ENCODE data around the gene C20orf204. TPM values are rescaled to one million over a fixed set of nuclear protein-coding genes. Genes with fewer than 3 reads are reported as not detected.

Gene C20orf204
- total RNA-seq, 1 experiment from 2014 or later, result 3.4 TPM

DNA sequence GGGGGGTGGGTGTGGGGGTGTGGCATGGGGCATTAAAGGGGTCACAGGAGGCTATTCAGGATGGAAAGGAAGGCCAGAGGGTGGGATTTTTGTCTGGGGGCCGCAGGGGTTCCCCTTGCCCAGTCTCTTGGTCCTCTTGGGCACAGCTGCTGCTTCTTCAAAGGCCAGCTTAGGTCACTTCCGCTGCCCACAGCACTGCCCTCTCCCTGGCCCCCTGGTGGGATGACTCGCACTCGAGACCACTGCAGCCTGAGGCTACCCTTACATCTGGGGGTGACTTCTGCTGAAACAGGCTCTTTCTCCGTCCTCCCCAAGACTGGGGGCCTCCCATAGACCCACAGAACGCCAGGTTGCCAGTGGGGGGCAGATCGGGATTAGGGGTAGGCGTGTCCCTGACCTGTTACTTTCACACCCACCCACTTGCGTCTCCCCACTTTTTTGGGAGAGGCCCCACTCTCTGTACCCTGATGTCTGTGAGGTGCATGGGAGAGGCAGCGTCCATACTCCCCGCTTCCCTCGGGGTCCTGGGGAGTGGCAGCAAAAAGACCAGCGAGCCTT lies 46.9 kb downstream of the C20orf204 start:
- no peaks in the 10 kb centered on the region for H3F3A ChIP-seq (ENCODE audit: low read length, unreplicated experiment)
- H3K4me3 ChIP-seq (ENCODE audit: low read length), result peak overlapping the region; percentile 76
- peaks cover 16% of the 10 kb centered on the region for H3K79me2 ChIP-seq (ENCODE audit: low read length)
- DNase-seq (no peak), ATAC-seq (no peak)
- ChIA-PET POLR2A (ENCODE audit: unreplicated experiment) (no interaction called here), CTCF (interaction anchor here (0.7 to 2.0 kb wide), 5 partner anchors 13 to 49 kb away, joined by 3 to 15 read pairs (median 4); no protein-coding TSS in a partner anchor)
- no peaks in the 10 kb centered on the region for H4K20me1 ChIP-seq (ENCODE audit: low read length)
- intact Hi-C loops (cut with micrococcal nuclease), result loop anchor here (1.0 kb wide), 1 partner anchor 37 kb away; no protein-coding TSS in a partner anchor
- no peaks in the 10 kb centered on the region for H3K27me3 ChIP-seq (ENCODE audit: low read length)
- H3K9me3 ChIP-seq (ENCODE audit: low read length), result no peaks in the 10 kb centered on the region
- peak overlapping the region; percentile 99 for H3K4me2 ChIP-seq (ENCODE audit: low read length)
- TF ChIP-seq EZH2phosphoT487 (IDR thresholded peaks at IDR 0.05; ENCODE audit: borderline replicate concordance, low read length), result no peak
- TF ChIP-seq, protein P1, sequence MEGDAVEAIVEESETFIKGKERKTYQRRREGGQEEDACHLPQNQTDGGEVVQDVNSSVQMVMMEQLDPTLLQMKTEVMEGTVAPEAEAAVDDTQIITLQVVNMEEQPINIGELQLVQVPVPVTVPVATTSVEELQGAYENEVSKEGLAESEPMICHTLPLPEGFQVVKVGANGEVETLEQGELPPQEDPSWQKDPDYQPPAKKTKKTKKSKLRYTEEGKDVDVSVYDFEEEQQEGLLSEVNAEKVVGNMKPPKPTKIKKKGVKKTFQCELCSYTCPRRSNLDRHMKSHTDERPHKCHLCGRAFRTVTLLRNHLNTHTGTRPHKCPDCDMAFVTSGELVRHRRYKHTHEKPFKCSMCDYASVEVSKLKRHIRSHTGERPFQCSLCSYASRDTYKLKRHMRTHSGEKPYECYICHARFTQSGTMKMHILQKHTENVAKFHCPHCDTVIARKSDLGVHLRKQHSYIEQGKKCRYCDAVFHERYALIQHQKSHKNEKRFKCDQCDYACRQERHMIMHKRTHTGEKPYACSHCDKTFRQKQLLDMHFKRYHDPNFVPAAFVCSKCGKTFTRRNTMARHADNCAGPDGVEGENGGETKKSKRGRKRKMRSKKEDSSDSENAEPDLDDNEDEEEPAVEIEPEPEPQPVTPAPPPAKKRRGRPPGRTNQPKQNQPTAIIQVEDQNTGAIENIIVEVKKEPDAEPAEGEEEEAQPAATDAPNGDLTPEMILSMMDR (conservative IDR thresholded peaks at IDR 0.05; ENCODE audit: low read depth, low read length), result no peak
- no peak for TF ChIP-seq EZH2 (IDR thresholded peaks at IDR 0.05; ENCODE audit: low read length, unreplicated experiment)
- no TSS peak for BruUV-seq (replicated peaks)
- peak overlapping the region; percentile 42 for H3K9ac ChIP-seq (ENCODE audit: low read length)
- H3K9me2 ChIP-seq (replicated peaks; ENCODE audit: low read length), result no peaks in the 10 kb centered on the region
- H2AFZ ChIP-seq (ENCODE audit: low read length), result peak overlapping the region; percentile 83
- no peak overlapping the region for H3K27ac ChIP-seq (ENCODE audit: low read length)
- H3K36me3 ChIP-seq (ENCODE audit: low read depth, low read length), result no peaks in the 10 kb centered on the region
- H3K4me1 ChIP-seq (ENCODE audit: insufficient read depth, low read length), result peaks cover 30% of the 10 kb centered on the region

DNA sequence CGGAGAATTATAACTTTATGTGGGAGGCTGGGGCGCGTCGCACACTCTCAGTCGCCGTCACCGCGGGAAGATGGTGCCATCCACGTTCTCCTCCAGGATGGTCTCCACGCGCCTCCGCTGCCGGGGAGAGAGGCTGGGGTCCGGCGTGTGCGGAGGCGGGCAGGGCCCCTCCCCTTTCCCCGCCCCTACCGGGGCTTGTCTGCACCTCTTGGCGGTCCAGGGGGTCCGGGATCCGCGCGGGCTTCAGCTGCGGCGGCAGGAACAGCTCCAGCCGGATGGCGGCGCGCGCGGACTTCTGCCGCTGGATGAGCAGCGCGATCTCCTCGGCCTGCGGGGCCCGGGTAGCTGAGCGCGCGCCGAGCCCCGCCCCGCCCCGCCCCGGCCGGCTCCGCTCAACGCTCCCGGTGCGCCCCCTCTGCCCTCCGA lies 47.4 kb downstream of the C20orf204 start:
- peak; percentile 40 for ATAC-seq
- ChIA-PET POLR2A (ENCODE audit: unreplicated experiment) (no interaction called here), CTCF (interaction anchor here (0.7 to 2.0 kb wide), 7 partner anchors 13 to 375 kb away, joined by 3 to 15 read pairs (median 4); partner anchors contain the start of genes ARFRP1 and ZGPAT)
- H3K27ac ChIP-seq (ENCODE audit: low read length), result no peak overlapping the region
- H3K36me3 ChIP-seq (ENCODE audit: low read depth, low read length), result no peaks in the 10 kb centered on the region
- H2AFZ ChIP-seq (ENCODE audit: low read length), result peak overlapping the region; percentile 83
- H3K4me2 ChIP-seq (ENCODE audit: low read length), result peak overlapping the region; percentile 99
- H3K9me3 ChIP-seq (ENCODE audit: low read length), result no peaks in the 10 kb centered on the region
- TF ChIP-seq EZH2 (IDR thresholded peaks at IDR 0.05; ENCODE audit: low read length, unreplicated experiment) (no peak), EZH2phosphoT487 (IDR thresholded peaks at IDR 0.05; ENCODE audit: borderline replicate concordance, low read length) (no peak)
- TF ChIP-seq, protein P1 (conservative IDR thresholded peaks at IDR 0.05; ENCODE audit: low read depth, low read length), result peak; percentile 67
- H3F3A ChIP-seq (ENCODE audit: low read length, unreplicated experiment), result no peaks in the 10 kb centered on the region
- intact Hi-C loops (cut with micrococcal nuclease), result loop anchor here (1.0 kb wide), 1 partner anchor 37 kb away; no protein-coding TSS in a partner anchor
- H3K9ac ChIP-seq (ENCODE audit: low read length), result peak overlapping the region; percentile 51
- H3K79me2 ChIP-seq (ENCODE audit: low read length), result peaks cover 12% of the 10 kb centered on the region
- peak; percentile 77 for DNase-seq
- H3K9me2 ChIP-seq (replicated peaks; ENCODE audit: low read length), result no peaks in the 10 kb centered on the region
- peaks cover 25% of the 10 kb centered on the region for H3K4me1 ChIP-seq (ENCODE audit: insufficient read depth, low read length)
- no peaks in the 10 kb centered on the region for H4K20me1 ChIP-seq (ENCODE audit: low read length)
- H3K27me3 ChIP-seq (ENCODE audit: low read length), result no peaks in the 10 kb centered on the region
- H3K4me3 ChIP-seq (ENCODE audit: low read length), result peak overlapping the region; percentile 76
- no TSS peak for BruUV-seq (replicated peaks)

All from PC-3 (cell line).